Neural crest cell (in vitro differentiated cells): ENCODE results near the gene NPAS3. TPM values are rescaled to one million over a fixed set of nuclear protein-coding genes. Genes with fewer than 3 reads are reported as not detected.

Experiments
- DNase-seq: peaks from one replicate; pipeline ENCODE4 v3.0.0; 2021; ENCODE audit warnings: low read depth, mixed read lengths, low spot score
- H3K27ac Mint-ChIP-seq: one replicate; pipeline ENCODE4 v1.8.0; 2021; ENCODE audit warnings: mild to moderate bottlenecking, mixed read lengths; ENCODE audit not compliant: unreplicated experiment
- H3K27me3 Mint-ChIP-seq: 2 replicates; pipeline ENCODE4 v1.8.0; 2021; ENCODE audit warnings: low read depth, mild to moderate bottlenecking, mixed read lengths
- H3K36me3 Mint-ChIP-seq: 2 replicates; pipeline ENCODE4 v1.8.0; 2021; ENCODE audit warnings: low read depth, mild to moderate bottlenecking, mixed read lengths
- H3K4me1 Mint-ChIP-seq: 2 replicates; pipeline ENCODE4 v1.8.0; 2021; ENCODE audit warnings: mixed read lengths
- H3K4me3 Mint-ChIP-seq: one replicate; pipeline ENCODE4 v1.8.0; 2021; ENCODE audit warnings: mild to moderate bottlenecking, mixed read lengths
- H3K9me3 Mint-ChIP-seq: 2 replicates; pipeline ENCODE4 v1.8.0; 2021; ENCODE audit warnings: mixed read lengths
- total RNA-seq: library from RNA; stranded (reverse); gene quantifications from 2 replicates; pipeline ENCODE4 v1.2.1, GENCODE V29; 2021
- TF ChIP-seq, protein P1 (sequence below): fragments of 200-600 bp; sonication (generic); conservative IDR thresholded peaks from 2 replicates; pipeline ENCODE4 v1.5.0; 2021; ENCODE audit warnings: antibody characterized with exemption, mild to moderate bottlenecking

NPAS3 gene
- total RNA-seq, 1 donor from 2014 or later: 18.2 TPM

DNA sequence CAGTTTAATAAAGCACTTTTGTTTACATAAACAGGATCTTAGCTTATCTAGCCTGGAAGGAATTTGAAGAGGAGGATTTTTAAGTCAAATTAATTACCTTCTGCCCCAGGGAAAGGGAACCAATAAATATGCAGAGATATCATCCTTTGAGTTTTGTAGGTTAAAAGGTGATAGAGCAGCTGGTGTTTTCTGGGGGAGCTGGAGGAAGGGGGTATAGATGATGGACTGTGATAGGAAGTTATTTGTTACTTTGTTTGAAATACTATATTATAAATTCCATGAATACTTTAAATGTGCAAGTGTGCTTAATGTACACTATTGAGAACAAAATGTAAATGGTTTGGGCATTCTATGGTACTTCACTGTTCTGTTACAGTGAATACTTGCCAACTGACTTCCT lies 55.2 kb downstream of the NPAS3 start:
- peaks cover 28% of the 10 kb centered on the region for H3K36me3 Mint-ChIP-seq
- no peaks in the 10 kb centered on the region for H3K27me3 Mint-ChIP-seq
- H3K4me3 Mint-ChIP-seq: no peak overlapping the region
- H3K27ac Mint-ChIP-seq: no peak overlapping the region
- no peak for DNase-seq
- H3K9me3 Mint-ChIP-seq: peaks cover 10% of the 10 kb centered on the region
- peaks cover 18% of the 10 kb centered on the region for H3K4me1 Mint-ChIP-seq
- TF ChIP-seq, protein P1, sequence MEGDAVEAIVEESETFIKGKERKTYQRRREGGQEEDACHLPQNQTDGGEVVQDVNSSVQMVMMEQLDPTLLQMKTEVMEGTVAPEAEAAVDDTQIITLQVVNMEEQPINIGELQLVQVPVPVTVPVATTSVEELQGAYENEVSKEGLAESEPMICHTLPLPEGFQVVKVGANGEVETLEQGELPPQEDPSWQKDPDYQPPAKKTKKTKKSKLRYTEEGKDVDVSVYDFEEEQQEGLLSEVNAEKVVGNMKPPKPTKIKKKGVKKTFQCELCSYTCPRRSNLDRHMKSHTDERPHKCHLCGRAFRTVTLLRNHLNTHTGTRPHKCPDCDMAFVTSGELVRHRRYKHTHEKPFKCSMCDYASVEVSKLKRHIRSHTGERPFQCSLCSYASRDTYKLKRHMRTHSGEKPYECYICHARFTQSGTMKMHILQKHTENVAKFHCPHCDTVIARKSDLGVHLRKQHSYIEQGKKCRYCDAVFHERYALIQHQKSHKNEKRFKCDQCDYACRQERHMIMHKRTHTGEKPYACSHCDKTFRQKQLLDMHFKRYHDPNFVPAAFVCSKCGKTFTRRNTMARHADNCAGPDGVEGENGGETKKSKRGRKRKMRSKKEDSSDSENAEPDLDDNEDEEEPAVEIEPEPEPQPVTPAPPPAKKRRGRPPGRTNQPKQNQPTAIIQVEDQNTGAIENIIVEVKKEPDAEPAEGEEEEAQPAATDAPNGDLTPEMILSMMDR: no peak

DNA sequence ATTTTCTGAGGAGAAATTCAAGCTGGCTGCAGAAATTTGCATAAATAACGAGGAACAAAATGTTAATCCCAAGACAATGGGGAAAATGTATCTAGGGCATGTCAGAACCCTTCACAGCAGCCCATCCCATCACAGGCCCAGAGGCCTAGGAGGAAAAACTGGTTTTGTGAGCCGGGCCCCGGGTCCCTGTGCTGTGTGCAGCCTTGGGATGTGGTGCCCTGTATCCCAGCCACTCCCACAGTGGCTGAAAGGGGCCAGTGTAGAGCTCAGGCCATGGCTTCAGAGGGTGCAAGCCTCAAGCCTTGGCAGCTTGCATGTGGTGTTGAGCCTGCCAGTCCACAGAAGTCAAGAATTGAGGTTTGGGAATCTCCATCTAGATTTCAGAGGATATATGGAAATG lies 57.7 kb downstream of the NPAS3 start:
- no peak overlapping the region for H3K27ac Mint-ChIP-seq
- H3K9me3 Mint-ChIP-seq: peaks cover 6% of the 10 kb centered on the region
- H3K27me3 Mint-ChIP-seq: no peaks in the 10 kb centered on the region
- no peak for DNase-seq
- H3K4me3 Mint-ChIP-seq: no peak overlapping the region
- TF ChIP-seq, protein P1: no peak
- peaks cover 23% of the 10 kb centered on the region for H3K36me3 Mint-ChIP-seq
- peaks cover 15% of the 10 kb centered on the region for H3K4me1 Mint-ChIP-seq

DNA sequence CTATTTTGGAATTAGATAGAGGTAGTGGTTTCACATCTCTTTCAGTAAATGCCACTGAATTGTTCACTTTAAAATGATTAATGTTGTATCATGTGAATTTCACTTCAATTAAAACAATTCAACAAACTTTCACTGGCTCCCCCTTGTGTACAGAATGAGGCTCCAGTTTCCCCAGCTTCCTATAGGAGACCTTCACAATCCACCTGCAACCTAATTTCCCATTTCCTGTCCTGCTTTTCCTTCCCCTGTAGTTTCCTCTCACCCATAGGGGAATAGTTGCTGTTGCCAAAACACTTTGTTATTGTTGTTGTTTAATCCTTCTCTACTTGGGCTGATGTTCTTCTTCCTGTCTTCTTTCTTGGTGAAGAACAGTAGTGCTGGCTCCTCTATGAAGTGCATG lies 59.8 kb downstream of the NPAS3 start:
- H3K27me3 Mint-ChIP-seq: no peaks in the 10 kb centered on the region
- peaks cover 6% of the 10 kb centered on the region for H3K9me3 Mint-ChIP-seq
- no peaks in the 10 kb centered on the region for H3K4me1 Mint-ChIP-seq
- H3K4me3 Mint-ChIP-seq: no peak overlapping the region
- TF ChIP-seq, protein P1: peak; percentile 42
- no peak overlapping the region for H3K27ac Mint-ChIP-seq
- peaks cover 15% of the 10 kb centered on the region for H3K36me3 Mint-ChIP-seq
- DNase-seq: no peak

DNA sequence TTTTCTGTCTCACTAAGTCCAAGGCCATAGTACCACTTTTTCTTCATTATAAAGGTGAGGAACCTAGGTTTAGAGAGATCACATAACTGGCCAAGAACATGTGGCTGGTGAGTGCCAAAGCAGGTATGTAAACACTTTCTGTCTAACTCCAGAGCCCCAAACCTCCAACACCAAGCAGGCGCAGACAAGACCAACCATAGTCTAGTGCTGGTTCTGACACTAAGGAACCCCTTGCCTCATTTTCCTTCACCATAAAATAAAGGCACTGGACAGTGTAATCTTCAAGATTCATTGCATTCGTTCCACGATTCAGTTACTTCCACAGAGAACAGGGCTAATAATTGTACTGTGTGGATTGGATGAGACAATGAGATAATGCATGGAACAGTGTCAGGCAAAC lies 71.0 kb downstream of the NPAS3 start:
- Mint-ChIP-seq H3K27me3 (no peaks in the 10 kb centered on the region), H3K9me3 (peaks cover 3% of the 10 kb centered on the region), H3K4me1 (peaks cover 4% of the 10 kb centered on the region), H3K36me3 (no peaks in the 10 kb centered on the region), H3K27ac (no peak overlapping the region), H3K4me3 (no peak overlapping the region)
- DNase-seq: no peak
- TF ChIP-seq, protein P1: no peak

DNA sequence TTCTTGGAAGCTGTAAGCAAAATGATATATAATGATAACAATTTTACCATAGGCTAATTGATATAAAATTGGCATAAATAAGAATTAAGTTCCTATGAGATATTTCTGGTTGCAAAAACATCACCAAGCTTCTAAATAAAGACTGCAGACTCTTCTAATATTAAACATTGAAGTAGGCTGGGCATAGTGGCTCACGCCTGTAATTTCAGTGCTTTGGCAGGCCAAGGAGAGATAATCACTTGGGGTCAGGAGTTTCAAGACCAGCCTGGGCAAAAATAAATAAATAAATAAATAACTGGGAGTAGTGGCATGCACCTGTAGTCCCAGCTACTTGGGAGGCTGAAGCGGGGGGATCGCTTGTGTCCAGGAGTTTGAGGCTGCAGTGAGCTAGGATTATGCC lies 71.8 kb downstream of the NPAS3 start:
- TF ChIP-seq, protein P1: no peak
- H3K4me1 Mint-ChIP-seq: peaks cover 4% of the 10 kb centered on the region
- no peak overlapping the region for H3K27ac Mint-ChIP-seq
- no peak for DNase-seq
- no peaks in the 10 kb centered on the region for H3K27me3 Mint-ChIP-seq
- peaks cover 3% of the 10 kb centered on the region for H3K9me3 Mint-ChIP-seq
- H3K4me3 Mint-ChIP-seq: no peak overlapping the region
- H3K36me3 Mint-ChIP-seq: no peaks in the 10 kb centered on the region

DNA sequence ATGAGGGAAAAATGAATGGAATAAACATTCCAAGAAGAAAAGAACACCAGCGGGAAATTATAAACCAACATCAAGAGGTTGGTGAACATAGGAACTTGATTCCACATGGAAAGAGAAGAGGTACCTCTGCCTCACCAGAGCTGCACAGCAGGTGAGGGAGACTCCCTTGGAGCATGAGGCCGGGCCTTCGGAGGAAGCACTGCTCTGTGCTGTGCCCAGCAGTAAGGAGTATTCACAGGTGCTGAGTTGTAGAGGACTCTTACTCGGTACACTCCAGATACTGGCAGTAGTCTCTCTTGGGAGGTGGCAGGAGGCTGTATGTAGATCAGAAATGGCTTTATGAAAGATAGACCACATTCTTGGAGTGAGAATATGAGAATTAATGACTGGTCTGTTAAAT lies 76.0 kb downstream of the NPAS3 start:
- Mint-ChIP-seq H3K36me3 (no peaks in the 10 kb centered on the region), H3K4me1 (peaks cover 14% of the 10 kb centered on the region), H3K4me3 (no peak overlapping the region), H3K27ac (no peak overlapping the region), H3K27me3 (no peaks in the 10 kb centered on the region), H3K9me3 (no peaks in the 10 kb centered on the region)
- DNase-seq: no peak
- TF ChIP-seq, protein P1: no peak
